GM19397 (cell line): ENCODE measurements around the gene EFL1.
"Not testable (repeated sequence)": the region's sequence is repeated elsewhere in the genome, so short reads cannot be mapped to it uniquely, and the experiment has no call there.

ENCODE experiments used
- ATAC-seq: cut with Tn5 transposase; IDR thresholded peaks from one replicate; pipeline ENCODE4 v1.9.1; 2021; ENCODE audit warnings: mild to moderate bottlenecking, moderate library complexity; ENCODE audit not compliant: unreplicated experiment

Gene EFL1

GRCh38 chr15:82282386-82282785, 19.9 kb upstream of the EFL1 start:
- not testable (repeated sequence) for ATAC-seq

GRCh38 chr15:82281276-82281675, 18.7 kb upstream of the EFL1 start:
- not testable (repeated sequence) for ATAC-seq

GRCh38 chr15:82275410-82275809, 12.9 kb upstream of the EFL1 start:
- ATAC-seq, result no peak

GRCh38 chr15:82272154-82272553, 9.6 kb upstream of the EFL1 start:
- ATAC-seq, result no peak

GRCh38 chr15:82268454-82268853, 5.9 kb upstream of the EFL1 start:
- not testable (repeated sequence) for ATAC-seq

- ATAC-seq, result not testable (repeated sequence)
Measured at GRCh38 chr15:82267137-82267536, 4.6 kb upstream of the EFL1 start.

- ATAC-seq, result no peak
Measured at GRCh38 chr15:82263350-82263749, 816 bp upstream of the EFL1 start.

GRCh38 chr15:82261566-82262421, 740 bp downstream of the EFL1 start:
- peak; percentile 15 for ATAC-seq

- ATAC-seq, result not testable (repeated sequence)
Measured at GRCh38 chr15:82248261-82248660, 14.3 kb downstream of the EFL1 start.

- ATAC-seq, result not testable (repeated sequence)
Measured at GRCh38 chr15:82245956-82246355, 16.6 kb downstream of the EFL1 start.

- ATAC-seq, result not testable (repeated sequence)
Measured at GRCh38 chr15:82243644-82244043, 18.9 kb downstream of the EFL1 start.

GRCh38 chr15:82241836-82242499, 20.6 kb downstream of the EFL1 start:
- ATAC-seq, result not testable (repeated sequence)

- no peak for ATAC-seq
Measured at GRCh38 chr15:82239685-82240391, 22.7 kb downstream of the EFL1 start.

- not testable (repeated sequence) for ATAC-seq
Measured at GRCh38 chr15:82237944-82238534, 24.5 kb downstream of the EFL1 start.

- no peak for ATAC-seq
Measured at GRCh38 chr15:82231842-82232241, 30.7 kb downstream of the EFL1 start.

GRCh38 chr15:82231233-82231632, 31.3 kb downstream of the EFL1 start:
- ATAC-seq, result no peak

- ATAC-seq, result no peak
Measured at GRCh38 chr15:82228750-82229149, 33.8 kb downstream of the EFL1 start.

GRCh38 chr15:82221535-82221934, 41.0 kb downstream of the EFL1 start:
- not testable (repeated sequence) for ATAC-seq

GRCh38 chr15:82216092-82216491, 46.4 kb downstream of the EFL1 start:
- ATAC-seq, result not testable (repeated sequence)

GRCh38 chr15:82212201-82212600, 50.3 kb downstream of the EFL1 start:
- not testable (repeated sequence) for ATAC-seq

- ATAC-seq, result not testable (repeated sequence)
Measured at GRCh38 chr15:82210066-82210597, 52.4 kb downstream of the EFL1 start.
